ENCODE measurements around the gene SPSB4. TPM values are rescaled to one million over a fixed set of nuclear protein-coding genes. Genes with fewer than 3 reads are reported as not detected.

The SPSB4 gene
- total and polyA plus RNA-seq, 2 of the 8 experiments (the other 6 are each of a cell fraction or from before 2014, with no cell fraction given): 15.1 to 17.2 TPM

- DNase-seq (ENCODE audit: low read depth in 1 of 2, low spot score in 2 of 2): no peak
- Histone ChIP-seq H2AFZ (ENCODE audit: low read length) (no peak overlapping the region), H3K4me2 (ENCODE audit: insufficient read depth in 1 of 2, low read depth in 2 of 2, low read length in 2 of 2) (no peak overlapping the region), H2BK5ac (ENCODE audit: low read depth, low read length) (no peak overlapping the region), H3K27me3 (replicated peaks in 1 of 4; ENCODE audit: control insufficient read depth in 3 of 4, extremely low read depth in 1 of 4, insufficient read depth in 3 of 4, low read length in 3 of 4) (no peaks in the 10 kb centered on the region), H3K4ac (replicated peaks; ENCODE audit: insufficient read length, low read depth, low read length) (no peak overlapping the region), H3K9me3 (ENCODE audit: insufficient read depth in 2 of 2, low read depth in 1 of 2, low read length in 1 of 2) (peaks cover 0 to 3% of the 10 kb centered on the region in 2 experiments; a peak in 1 of 4 replicates), H3K14ac (ENCODE audit: insufficient read length) (no peak overlapping the region), H2BK15ac (ENCODE audit: low read length) (no peak overlapping the region), H2AK5ac (ENCODE audit: low read depth, low read length) (no peak overlapping the region), H3K56ac (replicated peaks; ENCODE audit: insufficient read length, low read depth, low read length) (no peak overlapping the region), H4K20me1 (replicated peaks in 1 of 2; ENCODE audit: control insufficient read depth in 1 of 2, insufficient read depth in 2 of 2, low read length in 2 of 2) (peaks cover 0 to 3% of the 10 kb centered on the region in 2 experiments), H3K79me2 (ENCODE audit: control insufficient read depth in 1 of 2, insufficient read depth in 2 of 2, low read length in 2 of 2) (no peaks in the 10 kb centered on the region), H3K9ac (replicated peaks in 1 of 4; ENCODE audit: extremely low read depth in 1 of 4, low read depth in 3 of 4, low read length in 3 of 4) (no peak overlapping the region), H3K36me3 (ENCODE audit: control insufficient read depth in 2 of 4, insufficient read depth in 4 of 4, low read length in 3 of 4) (no peaks in the 10 kb centered on the region), H4K5ac (ENCODE audit: insufficient read length, low read depth, low read length) (no peak overlapping the region), H2BK20ac (ENCODE audit: low read length) (no peak overlapping the region), H3K23ac (ENCODE audit: insufficient read length) (no peak overlapping the region), H4K8ac (ENCODE audit: extremely low read depth, insufficient read depth, low read length) (no peak overlapping the region), H3K18ac (ENCODE audit: extremely low read depth, low read length) (no peak overlapping the region), H3K79me1 (ENCODE audit: low read depth, low read length) (no peaks in the 10 kb centered on the region), H4K91ac (replicated peaks; ENCODE audit: insufficient read length, low read length) (no peak overlapping the region), H3K23me2 (ENCODE audit: low read depth, low read length) (no peaks in the 10 kb centered on the region), H2BK12ac (ENCODE audit: low read depth, low read length) (no peak overlapping the region), H2BK120ac (replicated peaks; ENCODE audit: low read depth, low read length) (no peak overlapping the region), H3K27ac (ENCODE audit: low read depth, low read length) (no peak overlapping the region), H3K4me3 (ENCODE audit: extremely low read depth in 1 of 4, insufficient read depth in 2 of 4, low read depth in 3 of 4, low read length in 4 of 4) (no peak overlapping the region), H3K4me1 (replicated peaks in 1 of 4; ENCODE audit: control insufficient read depth in 3 of 4, insufficient read depth in 4 of 4, low read length in 3 of 4) (peaks cover 4 to 27% (median 10%) of the 10 kb centered on the region in 4 experiments)
- no peak for FAIRE-seq
- WGBS, 2 experiments (ENCODE audit: extremely low coverage in 1 of 2, insufficient coverage in 1 of 2, insufficient read length in 1 of 2, insufficient replicate concordance in 2 of 2, low coverage in 1 of 2, low lambda C conversion rate in 2 of 2, missing lambda C conversion rate in 1 of 2): 86% methylated on average over 13 of the region's 13 CpGs; no CpG with 5 or more reads in 1 of the 2 experiments
- no peak for TF ChIP-seq KDM1A (IDR thresholded peaks at IDR 0.05; ENCODE audit: borderline replicate concordance, low read length)
- TF ChIP-seq SAP30 (IDR thresholded peaks at IDR 0.05; ENCODE audit: insufficient read depth, insufficient replicate concordance, low read length): no peak
- TF ChIP-seq YY1 (IDR thresholded peaks at IDR 0.05; ENCODE audit: low read depth, low read length): no peak
- POLR2A ChIA-PET (ENCODE audit: partially characterized antibody): interaction anchor here (1.0 to 1.4 kb wide), 4 partner anchors 12 to 44 kb away, joined by 3 to 4 read pairs (median 4); no protein-coding TSS in a partner anchor
- CTCF ChIA-PET (ENCODE audit: partially characterized antibody): interaction anchor here (0.6 to 5.8 kb wide), 16 partner anchors 10 to 168 kb away, joined by 3 to 35 read pairs (median 4); partner anchors contain the start of gene SPSB4
Observed at GRCh38 chr3:141093971-141094684, 43.0 kb downstream of the SPSB4 start.

Data from H1 (cell line).